KMS-11 (cell line): ENCODE data around the gene GYS1.

Experiments
- H2AFZ ChIP-seq: fragments of 200-600 bp; sonication (generic); 2 replicates; pipeline ENCODE4 v1.6.1; 2016; ENCODE audit warnings: antibody characterized with exemption, mixed run types, low read depth
- H3K27ac ChIP-seq: fragments of 200-600 bp; sonication (generic); 2 replicates; pipeline ENCODE4 v1.6.1; 2016; ENCODE audit warnings: mild to moderate bottlenecking, mixed run types
- H3K27me3 ChIP-seq: fragments of 200-600 bp; sonication (generic); 2 replicates; pipeline ENCODE4 v1.6.1; 2017; ENCODE audit warnings: mild to moderate bottlenecking, low read depth, mixed run types, moderate library complexity; ENCODE audit not compliant: insufficient read depth
- H3K36me3 ChIP-seq: fragments of 200-600 bp; sonication (generic); 2 replicates; pipeline ENCODE4 v1.6.1; 2017; ENCODE audit warnings: mild to moderate bottlenecking, mixed run types; ENCODE audit not compliant: insufficient read depth
- H3K4me1 ChIP-seq: fragments of 200-600 bp; sonication (generic); 2 replicates; pipeline ENCODE4 v1.6.1; 2016; ENCODE audit warnings: mild to moderate bottlenecking, low read depth, mixed run types; ENCODE audit not compliant: poor library complexity, severe bottlenecking
- H3K4me2 ChIP-seq: fragments of 200-600 bp; sonication (generic); 2 replicates; pipeline ENCODE4 v1.7.0; 2016; ENCODE audit warnings: mild to moderate bottlenecking, mixed run types
- H3K4me3 ChIP-seq: fragments of 200-600 bp; sonication (generic); IDR thresholded peaks from 2 replicates; pipeline ENCODE4 v1.6.1; 2017; ENCODE audit warnings: low read depth, low read length, mixed read lengths; ENCODE audit not compliant: insufficient read depth
- H3K79me2 ChIP-seq: fragments of 200-600 bp; sonication (generic); 2 replicates; pipeline ENCODE4 v1.6.1; 2016; ENCODE audit warnings: low read depth, mixed run types; ENCODE audit not compliant: insufficient read depth
- H3K9ac ChIP-seq: fragments of 200-600 bp; sonication (generic); 2 replicates; pipeline ENCODE4 v1.6.1; 2016; ENCODE audit warnings: mild to moderate bottlenecking, mixed run types
- H4K20me1 ChIP-seq: fragments of 200-600 bp; sonication (generic); 2 replicates; pipeline ENCODE4 v1.6.1; 2016; ENCODE audit warnings: mild to moderate bottlenecking, mixed run types; ENCODE audit not compliant: insufficient read depth
- CTCF ChIP-seq: fragments of 200-600 bp; sonication (generic); conservative IDR thresholded peaks from 2 replicates; pipeline ENCODE4 v1.6.1; 2017; ENCODE audit warnings: low read depth, mild to moderate bottlenecking, antibody characterized with exemption, low read length, moderate library complexity, mixed read lengths

GYS1 gene

GRCh38 chr19:48918801-48919247 lies 74.3 kb downstream of the GYS1 start:
- Histone ChIP-seq H3K27ac (no peak overlapping the region), H3K27me3 (no peaks in the 10 kb centered on the region), H3K4me1 (no peaks in the 10 kb centered on the region), H3K36me3 (no peaks in the 10 kb centered on the region), H3K4me2 (no peak overlapping the region), H3K4me3 (no peak overlapping the region), H3K9ac (no peak overlapping the region), H2AFZ (no peak overlapping the region), H4K20me1 (no peaks in the 10 kb centered on the region), H3K79me2 (no peaks in the 10 kb centered on the region)
- TF ChIP-seq CTCF: no peak
